ENCODE measurements around the gene ARSA. TPM values are rescaled to one million over a fixed set of nuclear protein-coding genes. Genes with fewer than 3 reads are reported as not detected.

The ARSA gene
- total and polyA plus RNA-seq, 2 experiments from 2014 or later, result 8.1 to 8.2 TPM

DNA sequence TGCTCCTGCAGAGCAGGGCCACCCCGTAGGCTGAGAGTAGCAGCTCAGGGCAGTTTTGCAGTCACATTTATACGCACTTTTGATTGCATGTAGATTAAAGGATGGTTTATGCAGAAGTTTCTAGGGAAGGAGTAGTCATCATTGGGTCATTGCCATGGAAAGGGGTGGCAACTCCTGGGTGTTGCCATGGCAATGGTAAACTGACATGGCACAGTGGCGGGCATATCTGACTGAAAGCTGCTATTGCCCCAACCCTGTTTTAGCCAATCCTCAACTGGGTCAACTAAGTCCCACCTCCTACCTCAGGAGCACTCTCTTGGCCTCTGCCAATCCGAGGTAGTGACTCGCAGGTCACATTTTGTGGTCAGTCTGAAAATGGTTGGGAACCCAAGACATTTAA is 2.4 kb upstream of the ARSA start:
- H3K27me3 ChIP-seq (ENCODE audit: insufficient read depth), result peaks cover 12% of the 10 kb centered on the region
- H3K27ac Mint-ChIP-seq, result no peak overlapping the region
- DNase-seq (ENCODE audit: low spot score) (no peak), ATAC-seq (no peak)
- H3K27me3 Mint-ChIP-seq (ENCODE audit: insufficient read depth, low read depth, poor library complexity), result peaks cover 7% of the 10 kb centered on the region
- H2AFZ ChIP-seq, result no peak overlapping the region
- TF ChIP-seq, protein P1, sequence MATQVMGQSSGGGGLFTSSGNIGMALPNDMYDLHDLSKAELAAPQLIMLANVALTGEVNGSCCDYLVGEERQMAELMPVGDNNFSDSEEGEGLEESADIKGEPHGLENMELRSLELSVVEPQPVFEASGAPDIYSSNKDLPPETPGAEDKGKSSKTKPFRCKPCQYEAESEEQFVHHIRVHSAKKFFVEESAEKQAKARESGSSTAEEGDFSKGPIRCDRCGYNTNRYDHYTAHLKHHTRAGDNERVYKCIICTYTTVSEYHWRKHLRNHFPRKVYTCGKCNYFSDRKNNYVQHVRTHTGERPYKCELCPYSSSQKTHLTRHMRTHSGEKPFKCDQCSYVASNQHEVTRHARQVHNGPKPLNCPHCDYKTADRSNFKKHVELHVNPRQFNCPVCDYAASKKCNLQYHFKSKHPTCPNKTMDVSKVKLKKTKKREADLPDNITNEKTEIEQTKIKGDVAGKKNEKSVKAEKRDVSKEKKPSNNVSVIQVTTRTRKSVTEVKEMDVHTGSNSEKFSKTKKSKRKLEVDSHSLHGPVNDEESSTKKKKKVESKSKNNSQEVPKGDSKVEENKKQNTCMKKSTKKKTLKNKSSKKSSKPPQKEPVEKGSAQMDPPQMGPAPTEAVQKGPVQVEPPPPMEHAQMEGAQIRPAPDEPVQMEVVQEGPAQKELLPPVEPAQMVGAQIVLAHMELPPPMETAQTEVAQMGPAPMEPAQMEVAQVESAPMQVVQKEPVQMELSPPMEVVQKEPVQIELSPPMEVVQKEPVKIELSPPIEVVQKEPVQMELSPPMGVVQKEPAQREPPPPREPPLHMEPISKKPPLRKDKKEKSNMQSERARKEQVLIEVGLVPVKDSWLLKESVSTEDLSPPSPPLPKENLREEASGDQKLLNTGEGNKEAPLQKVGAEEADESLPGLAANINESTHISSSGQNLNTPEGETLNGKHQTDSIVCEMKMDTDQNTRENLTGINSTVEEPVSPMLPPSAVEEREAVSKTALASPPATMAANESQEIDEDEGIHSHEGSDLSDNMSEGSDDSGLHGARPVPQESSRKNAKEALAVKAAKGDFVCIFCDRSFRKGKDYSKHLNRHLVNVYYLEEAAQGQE (IDR thresholded peaks at IDR 0.05; ENCODE audit: unreplicated experiment), result no peak
- TF ChIP-seq ZNF114 (CRISPR knock-in tag; IDR thresholded peaks at IDR 0.05) (no peak), EZH2phosphoT487 (IDR thresholded peaks at IDR 0.05; ENCODE audit: unreplicated experiment) (no peak), STAT1 (IDR thresholded peaks at IDR 0.05; ENCODE audit: unreplicated experiment) (no peak), POLR2AphosphoS5 (IDR thresholded peaks at IDR 0.05; ENCODE audit: low read depth) (no peak), CREB1 (CRISPR knock-in tag; IDR thresholded peaks at IDR 0.05; ENCODE audit: low read depth) (no peak), ZNF331 (CRISPR knock-in tag; IDR thresholded peaks at IDR 0.05; ENCODE audit: low read depth) (no peak), NANOG (IDR thresholded peaks at IDR 0.05; ENCODE audit: borderline replicate concordance) (no peak), EZH2 (IDR thresholded peaks at IDR 0.05; ENCODE audit: low read depth, unreplicated experiment) (no peak)
- TF ChIP-seq, protein P2, sequence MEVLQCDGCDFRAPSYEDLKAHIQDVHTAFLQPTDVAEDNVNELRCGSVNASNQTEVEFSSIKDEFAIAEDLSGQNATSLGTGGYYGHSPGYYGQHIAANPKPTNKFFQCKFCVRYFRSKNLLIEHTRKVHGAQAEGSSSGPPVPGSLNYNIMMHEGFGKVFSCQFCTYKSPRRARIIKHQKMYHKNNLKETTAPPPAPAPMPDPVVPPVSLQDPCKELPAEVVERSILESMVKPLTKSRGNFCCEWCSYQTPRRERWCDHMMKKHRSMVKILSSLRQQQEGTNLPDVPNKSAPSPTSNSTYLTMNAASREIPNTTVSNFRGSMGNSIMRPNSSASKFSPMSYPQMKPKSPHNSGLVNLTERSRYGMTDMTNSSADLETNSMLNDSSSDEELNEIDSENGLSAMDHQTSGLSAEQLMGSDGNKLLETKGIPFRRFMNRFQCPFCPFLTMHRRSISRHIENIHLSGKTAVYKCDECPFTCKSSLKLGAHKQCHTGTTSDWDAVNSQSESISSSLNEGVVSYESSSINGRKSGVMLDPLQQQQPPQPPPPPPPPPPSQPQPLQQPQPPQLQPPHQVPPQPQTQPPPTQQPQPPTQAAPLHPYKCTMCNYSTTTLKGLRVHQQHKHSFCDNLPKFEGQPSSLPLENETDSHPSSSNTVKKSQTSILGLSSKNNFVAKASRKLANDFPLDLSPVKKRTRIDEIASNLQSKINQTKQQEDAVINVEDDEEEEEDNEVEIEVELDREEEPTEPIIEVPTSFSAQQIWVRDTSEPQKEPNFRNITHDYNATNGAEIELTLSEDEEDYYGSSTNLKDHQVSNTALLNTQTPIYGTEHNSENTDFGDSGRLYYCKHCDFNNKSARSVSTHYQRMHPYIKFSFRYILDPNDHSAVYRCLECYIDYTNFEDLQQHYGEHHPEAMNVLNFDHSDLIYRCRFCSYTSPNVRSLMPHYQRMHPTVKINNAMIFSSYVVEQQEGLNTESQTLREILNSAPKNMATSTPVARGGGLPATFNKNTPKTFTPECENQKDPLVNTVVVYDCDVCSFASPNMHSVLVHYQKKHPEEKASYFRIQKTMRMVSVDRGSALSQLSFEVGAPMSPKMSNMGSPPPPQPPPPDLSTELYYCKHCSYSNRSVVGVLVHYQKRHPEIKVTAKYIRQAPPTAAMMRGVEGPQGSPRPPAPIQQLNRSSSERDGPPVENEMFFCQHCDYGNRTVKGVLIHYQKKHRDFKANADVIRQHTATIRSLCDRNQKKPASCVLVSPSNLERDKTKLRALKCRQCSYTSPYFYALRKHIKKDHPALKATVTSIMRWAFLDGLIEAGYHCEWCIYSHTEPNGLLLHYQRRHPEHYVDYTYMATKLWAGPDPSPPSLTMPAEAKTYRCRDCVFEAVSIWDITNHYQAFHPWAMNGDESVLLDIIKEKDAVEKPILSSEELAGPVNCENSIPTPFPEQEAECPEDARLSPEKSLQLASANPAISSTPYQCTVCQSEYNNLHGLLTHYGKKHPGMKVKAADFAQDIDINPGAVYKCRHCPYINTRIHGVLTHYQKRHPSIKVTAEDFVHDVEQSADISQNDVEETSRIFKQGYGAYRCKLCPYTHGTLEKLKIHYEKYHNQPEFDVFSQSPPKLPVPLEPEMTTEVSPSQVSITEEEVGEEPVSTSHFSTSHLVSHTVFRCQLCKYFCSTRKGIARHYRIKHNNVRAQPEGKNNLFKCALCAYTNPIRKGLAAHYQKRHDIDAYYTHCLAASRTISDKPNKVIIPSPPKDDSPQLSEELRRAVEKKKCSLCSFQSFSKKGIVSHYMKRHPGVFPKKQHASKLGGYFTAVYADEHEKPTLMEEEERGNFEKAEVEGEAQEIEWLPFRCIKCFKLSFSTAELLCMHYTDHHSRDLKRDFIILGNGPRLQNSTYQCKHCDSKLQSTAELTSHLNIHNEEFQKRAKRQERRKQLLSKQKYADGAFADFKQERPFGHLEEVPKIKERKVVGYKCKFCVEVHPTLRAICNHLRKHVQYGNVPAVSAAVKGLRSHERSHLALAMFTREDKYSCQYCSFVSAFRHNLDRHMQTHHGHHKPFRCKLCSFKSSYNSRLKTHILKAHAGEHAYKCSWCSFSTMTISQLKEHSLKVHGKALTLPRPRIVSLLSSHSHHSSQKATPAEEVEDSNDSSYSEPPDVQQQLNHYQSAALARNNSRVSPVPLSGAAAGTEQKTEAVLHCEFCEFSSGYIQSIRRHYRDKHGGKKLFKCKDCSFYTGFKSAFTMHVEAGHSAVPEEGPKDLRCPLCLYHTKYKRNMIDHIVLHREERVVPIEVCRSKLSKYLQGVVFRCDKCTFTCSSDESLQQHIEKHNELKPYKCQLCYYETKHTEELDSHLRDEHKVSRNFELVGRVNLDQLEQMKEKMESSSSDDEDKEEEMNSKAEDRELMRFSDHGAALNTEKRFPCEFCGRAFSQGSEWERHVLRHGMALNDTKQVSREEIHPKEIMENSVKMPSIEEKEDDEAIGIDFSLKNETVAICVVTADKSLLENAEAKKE (CRISPR knock-in tag; IDR thresholded peaks at IDR 0.05), result no peak
- TF ChIP-seq, protein P3, sequence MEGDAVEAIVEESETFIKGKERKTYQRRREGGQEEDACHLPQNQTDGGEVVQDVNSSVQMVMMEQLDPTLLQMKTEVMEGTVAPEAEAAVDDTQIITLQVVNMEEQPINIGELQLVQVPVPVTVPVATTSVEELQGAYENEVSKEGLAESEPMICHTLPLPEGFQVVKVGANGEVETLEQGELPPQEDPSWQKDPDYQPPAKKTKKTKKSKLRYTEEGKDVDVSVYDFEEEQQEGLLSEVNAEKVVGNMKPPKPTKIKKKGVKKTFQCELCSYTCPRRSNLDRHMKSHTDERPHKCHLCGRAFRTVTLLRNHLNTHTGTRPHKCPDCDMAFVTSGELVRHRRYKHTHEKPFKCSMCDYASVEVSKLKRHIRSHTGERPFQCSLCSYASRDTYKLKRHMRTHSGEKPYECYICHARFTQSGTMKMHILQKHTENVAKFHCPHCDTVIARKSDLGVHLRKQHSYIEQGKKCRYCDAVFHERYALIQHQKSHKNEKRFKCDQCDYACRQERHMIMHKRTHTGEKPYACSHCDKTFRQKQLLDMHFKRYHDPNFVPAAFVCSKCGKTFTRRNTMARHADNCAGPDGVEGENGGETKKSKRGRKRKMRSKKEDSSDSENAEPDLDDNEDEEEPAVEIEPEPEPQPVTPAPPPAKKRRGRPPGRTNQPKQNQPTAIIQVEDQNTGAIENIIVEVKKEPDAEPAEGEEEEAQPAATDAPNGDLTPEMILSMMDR (conservative IDR thresholded peaks at IDR 0.05; ENCODE audit: low read depth in 2 of 2), result no peak
- H3K9me2 ChIP-seq (ENCODE audit: insufficient read depth), result no peaks in the 10 kb centered on the region
- H3K36me3 Mint-ChIP-seq (ENCODE audit: low read depth), result no peaks in the 10 kb centered on the region
- H3K27ac ChIP-seq (ENCODE audit: low read depth), result no peak overlapping the region
- no peaks in the 10 kb centered on the region; the same call in 1 of the 2 replicates for H4K20me1 ChIP-seq (replicated peaks; ENCODE audit: insufficient read depth)
- H3F3A ChIP-seq (replicated peaks; ENCODE audit: low read depth), result peaks cover 6% of the 10 kb centered on the region; the same call in 1 of the 2 replicates
- peaks cover 6% of the 10 kb centered on the region for H3K4me1 Mint-ChIP-seq
- H3K79me2 ChIP-seq (replicated peaks; ENCODE audit: insufficient read depth), result no peaks in the 10 kb centered on the region
- no peak overlapping the region for H3K4me3 Mint-ChIP-seq
- peaks cover 5% of the 10 kb centered on the region; the same call in 1 of the 2 replicates for H3K4me1 ChIP-seq (ENCODE audit: insufficient read depth)
- H3K4me2 ChIP-seq, result no peak overlapping the region
- H3K4me3 ChIP-seq, result no peak overlapping the region
- no peaks in the 10 kb centered on the region for H3K36me3 ChIP-seq (ENCODE audit: insufficient read depth)
- H3K9me3 Mint-ChIP-seq, result no peaks in the 10 kb centered on the region

Measured in GM23338 (cell line).